ENCODE measurements around the gene TEDDM1. TPM values are rescaled to one million over a fixed set of nuclear protein-coding genes. Genes with fewer than 3 reads are reported as not detected.

Gene TEDDM1
- total and polyA plus RNA-seq, 2 of the 13 experiments (the other 11 are each of a cell fraction or from before 2014, with no cell fraction given): not detected

DNA sequence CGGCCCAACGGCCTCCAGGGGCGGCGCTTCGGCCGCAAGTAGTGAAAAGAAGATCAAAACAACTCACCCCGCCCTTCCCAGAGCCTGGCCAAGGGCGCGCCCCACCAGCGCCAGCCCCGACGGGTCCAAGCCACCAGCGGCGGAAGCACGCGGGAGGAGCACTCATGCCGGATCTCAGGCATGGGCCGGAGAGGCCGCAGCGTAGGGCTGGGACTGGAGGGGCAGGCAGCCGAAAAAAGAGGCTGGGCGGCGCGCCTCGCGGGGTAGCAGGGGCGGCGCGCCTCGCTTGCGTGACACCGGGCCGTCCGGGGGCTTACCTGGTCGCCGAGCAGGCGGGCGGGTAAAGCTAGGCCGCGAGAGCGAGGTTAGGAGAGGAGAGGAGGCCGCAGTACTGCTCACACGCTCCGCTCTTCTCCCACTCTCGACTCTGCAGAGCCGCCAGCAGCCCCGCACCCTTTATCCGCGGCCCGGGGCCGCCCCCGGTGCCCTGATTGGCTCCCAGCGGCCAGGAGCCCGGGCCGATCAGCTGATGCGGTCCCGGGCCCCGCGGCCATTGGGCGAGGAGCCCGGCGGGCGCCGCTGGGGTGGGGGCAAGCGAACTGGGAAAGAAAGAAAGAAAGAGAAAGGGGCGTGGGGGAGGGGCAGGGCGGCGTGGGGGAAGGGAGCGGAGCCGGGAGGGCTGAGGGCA, 9.0 kb downstream of the TEDDM1 start, which contains the start of gene GLUL (continued):
- TF ChIP-seq HNF1B (CRISPR knock-in tag; IDR thresholded peaks at IDR 0.05) (peak; percentile 72; the same call in 1 of the 2 replicates), ZNF431 (CRISPR knock-in tag; IDR thresholded peaks at IDR 0.05; ENCODE audit: borderline replicate concordance, low read depth) (peak; percentile 63; the same call in 1 of the 2 replicates), ZNF768 (CRISPR knock-in tag; IDR thresholded peaks at IDR 0.05) (peak; percentile 37), PHF8 (CRISPR knock-in tag; IDR thresholded peaks at IDR 0.05) (peak; percentile 87), SNAPC4 (CRISPR knock-in tag; IDR thresholded peaks at IDR 0.05) (no peak), ZSCAN9 (CRISPR knock-in tag; IDR thresholded peaks at IDR 0.05; ENCODE audit: borderline replicate concordance) (peak; percentile 15; the same call in 1 of the 2 replicates), ETV6 (CRISPR knock-in tag; conservative IDR thresholded peaks at IDR 0.05) (no peak; the same call in 1 of the 2 replicates), ZBTB7A (CRISPR knock-in tag; IDR thresholded peaks at IDR 0.05) (peak; percentile 79; the same call in 1 of the 2 replicates), ZC3H4 (CRISPR knock-in tag; IDR thresholded peaks at IDR 0.05; ENCODE audit: borderline replicate concordance) (no peak), REST (IDR thresholded peaks at IDR 0.05; ENCODE audit: borderline replicate concordance in 1 of 2, low read depth in 1 of 2, low read length in 2 of 2) (peak in 1 of 2 experiments; percentile 69; a peak in 1 of 4 replicates), JUNB (CRISPR knock-in tag; IDR thresholded peaks at IDR 0.05; ENCODE audit: borderline replicate concordance) (no peak), NCOA5 (CRISPR knock-in tag; IDR thresholded peaks at IDR 0.05) (no peak), NCOR1 (IDR thresholded peaks at IDR 0.05; ENCODE audit: borderline replicate concordance, low read length) (no peak), ZNF709 (CRISPR knock-in tag; IDR thresholded peaks at IDR 0.05) (peak; percentile 60; the same call in 1 of the 2 replicates)
- TF ChIP-seq, protein P1, sequence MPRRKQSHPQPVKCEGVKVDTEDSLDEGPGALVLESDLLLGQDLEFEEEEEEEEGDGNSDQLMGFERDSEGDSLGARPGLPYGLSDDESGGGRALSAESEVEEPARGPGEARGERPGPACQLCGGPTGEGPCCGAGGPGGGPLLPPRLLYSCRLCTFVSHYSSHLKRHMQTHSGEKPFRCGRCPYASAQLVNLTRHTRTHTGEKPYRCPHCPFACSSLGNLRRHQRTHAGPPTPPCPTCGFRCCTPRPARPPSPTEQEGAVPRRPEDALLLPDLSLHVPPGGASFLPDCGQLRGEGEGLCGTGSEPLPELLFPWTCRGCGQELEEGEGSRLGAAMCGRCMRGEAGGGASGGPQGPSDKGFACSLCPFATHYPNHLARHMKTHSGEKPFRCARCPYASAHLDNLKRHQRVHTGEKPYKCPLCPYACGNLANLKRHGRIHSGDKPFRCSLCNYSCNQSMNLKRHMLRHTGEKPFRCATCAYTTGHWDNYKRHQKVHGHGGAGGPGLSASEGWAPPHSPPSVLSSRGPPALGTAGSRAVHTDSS (CRISPR knock-in tag; conservative IDR thresholded peaks at IDR 0.05): no peak
- TF ChIP-seq, protein P2, sequence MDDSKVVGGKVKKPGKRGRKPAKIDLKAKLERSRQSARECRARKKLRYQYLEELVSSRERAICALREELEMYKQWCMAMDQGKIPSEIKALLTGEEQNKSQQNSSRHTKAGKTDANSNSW (CRISPR knock-in tag; IDR thresholded peaks at IDR 0.05; ENCODE audit: borderline replicate concordance): peak; percentile 53; the same call in 1 of the 2 replicates
